Left colon (tissue), 2 donors: ENCODE results near the gene IFNLR1. TPM values are rescaled to one million over a fixed set of nuclear protein-coding genes. Genes with fewer than 3 reads are reported as not detected.

Experiments used
- ATAC-seq: fragments of 200-7000 bp; cut with Tn5 transposase; one replicate; pipeline ENCODE4 v1.9.1; 2020; ENCODE audit warnings: mild to moderate bottlenecking, moderate library complexity
- DNase-seq, 2 donors: peaks; one replicate each; pipeline ENCODE4 v3.0.0-alpha.2; 2020
- intact Hi-C, 2 donors: fragments of 100-400 bp; cut with DNase I in 1 of 2; cut with micrococcal nuclease in 1 of 2; formaldehyde crosslinking; loops; one replicate each; pipeline versions ENCODE4 v1.11.2 to v1.14.0; 2022; cut with DNase I, micrococcal nuclease
- long read RNA-seq: library from polyadenylated mRNA; unstranded; transcript quantifications from one replicate; pipeline ENCODE4 v2.0.0, GENCODE V29; 2021
- total RNA-seq, 2 donors: library from RNA; stranded (reverse); fragmentation: NEBNext Ultra II Directional; extraction: Animal tissue kit (Norgen Biotek cat#: 25700); gene quantifications; one replicate each; pipeline ENCODE4 v1.2.1, GENCODE V29; 2021
- donor health status: DM: no; HTN: no; CAD: no.
- donor health status: DM: yes; HTN: yes; CAD: no.

Gene IFNLR1
- 10 to 100 TPM; 11.3 to 23.2 TPM for total RNA-seq
- long read RNA-seq, full-length matches to known transcripts, result 2 of 18 reads
- long read RNA-seq, partial matches to known transcripts, result 7 of 18 reads
- long read RNA-seq, other reads (novel, unspliced or antisense), result 9 of 18 reads

- intact Hi-C loops, result no loop called here
- peak; percentile 84 to 87 for DNase-seq
- peak; percentile 84 for ATAC-seq
These were observed at the start of gene IFNLR1 for GRCh38 chr1:24186993-24187790. TSS of gene IFNLR1 (minus strand) at chr1:24187289. CDS start at chr1:24187248, 41 bp downstream.

GRCh38 chr1:24235921-24236788 lies 49.1 kb upstream of the IFNLR1 start:
- ATAC-seq (no peak), DNase-seq (no peak)
- intact Hi-C loops, result no loop called here

GRCh38 chr1:24233684-24234600 lies 46.9 kb upstream of the IFNLR1 start:
- ATAC-seq, result no peak
- DNase-seq, result no peak
- intact Hi-C loops, result no loop called here

GRCh38 chr1:24231701-24232100 lies 44.6 kb upstream of the IFNLR1 start:
- DNase-seq, result no peak
- no peak for ATAC-seq
- intact Hi-C loops, result no loop called here

GRCh38 chr1:24228311-24228710 lies 41.2 kb upstream of the IFNLR1 start:
- ATAC-seq, result no peak
- intact Hi-C loops, result no loop called here

GRCh38 chr1:24226749-24227148 lies 39.7 kb upstream of the IFNLR1 start:
- intact Hi-C loops, result no loop called here
- DNase-seq, result no peak
- no peak for ATAC-seq

More at GRCh38 chr1:24228311-24228710, 41.2 kb upstream of the IFNLR1 start:
- DNase-seq, result no peak

GRCh38 chr1:24224761-24225160 lies 37.7 kb upstream of the IFNLR1 start:
- no peak for DNase-seq
- intact Hi-C loops, result no loop called here
- no peak for ATAC-seq

GRCh38 chr1:24224086-24224485 lies 37.0 kb upstream of the IFNLR1 start:
- DNase-seq (no peak), ATAC-seq (peak; percentile 57)
- intact Hi-C loops, result no loop called here

GRCh38 chr1:24222793-24223192 lies 35.7 kb upstream of the IFNLR1 start:
- ATAC-seq (peak; percentile 84), DNase-seq (no peak)
- intact Hi-C loops, result no loop called here

GRCh38 chr1:24222008-24222605 lies 35.0 kb upstream of the IFNLR1 start:
- ATAC-seq, result no peak
- intact Hi-C loops, result no loop called here
- no peak for DNase-seq

GRCh38 chr1:24221246-24221645 lies 34.2 kb upstream of the IFNLR1 start:
- DNase-seq (no peak), ATAC-seq (no peak)
- intact Hi-C loops, result no loop called here

- DNase-seq, result no peak
- intact Hi-C loops, result no loop called here
- ATAC-seq, result no peak
These were observed 29.4 kb upstream of the IFNLR1 start for GRCh38 chr1:24216276-24217074.

- intact Hi-C loops, result no loop called here
- no peak for DNase-seq
- no peak for ATAC-seq
These were observed 28.2 kb upstream of the IFNLR1 start for GRCh38 chr1:24215226-24215814.

- no peak for ATAC-seq
- intact Hi-C loops, result no loop called here
- no peak for DNase-seq
These were observed 25.3 kb upstream of the IFNLR1 start for GRCh38 chr1:24212376-24212775.

- ATAC-seq (no peak), DNase-seq (no peak)
- intact Hi-C loops, result no loop called here
These were observed 23.1 kb upstream of the IFNLR1 start for GRCh38 chr1:24210195-24210627.

GRCh38 chr1:24209097-24209496 lies 22.0 kb upstream of the IFNLR1 start:
- no peak for ATAC-seq
- intact Hi-C loops, result loop anchor here in 1 of 2 donors (5.0 kb wide), 1 partner anchor 183 kb away; no protein-coding TSS in a partner anchor
- DNase-seq, result no peak

- intact Hi-C loops, result loop anchor here in 1 of 2 donors (5.0 kb wide), 1 partner anchor 185 kb away; no protein-coding TSS in a partner anchor
These were observed 20.6 kb upstream of the IFNLR1 start for GRCh38 chr1:24207709-24208108.

More at GRCh38 chr1:24207709-24208108, 20.6 kb upstream of the IFNLR1 start:
- ATAC-seq, result no peak
- DNase-seq, result no peak
